ENCODE measurements around the gene ATP5MK.

GRCh38 chr10:103355906-103356599, 40.2 kb downstream of the ATP5MK start:
- no peak for TF ChIP-seq CTCF (IDR thresholded peaks at IDR 0.05)
- no peak for TF ChIP-seq POLR2A (IDR thresholded peaks at IDR 0.05)

Measured in thyroid gland (tissue), 4 donors.